ENCODE measurements around the gene ILDR1. TPM values are rescaled to one million over a fixed set of nuclear protein-coding genes. Genes with fewer than 3 reads are reported as not detected.
A peak's percentile ranks its signal among the peaks of the same experiment; 100 is the strongest.

ILDR1 gene
- total and polyA plus RNA-seq, 8 donors: 2.2 to 8.2 (median 5.2) TPM

GRCh38 chr3:121975702-121976302 is 46.2 kb downstream of the ILDR1 start:
- intact Hi-C loops (cut with DNase I): no loop called here
- Histone ChIP-seq H3K4me3 (no peak overlapping the region), H3K9me3 (no peaks in the 10 kb centered on the region), H3K27ac (peak overlapping the region in 2 of 4 donors; percentile 32 to 53), H3K4me1 (peaks cover 14 to 37% (median 29%) of the 10 kb centered on the region in 3 donors), H3K27me3 (no peaks in the 10 kb centered on the region), H3K36me3 (no peaks in the 10 kb centered on the region)
- DNase-seq: no peak
- FAIRE-seq: no peak
- TF ChIP-seq, protein P1, sequence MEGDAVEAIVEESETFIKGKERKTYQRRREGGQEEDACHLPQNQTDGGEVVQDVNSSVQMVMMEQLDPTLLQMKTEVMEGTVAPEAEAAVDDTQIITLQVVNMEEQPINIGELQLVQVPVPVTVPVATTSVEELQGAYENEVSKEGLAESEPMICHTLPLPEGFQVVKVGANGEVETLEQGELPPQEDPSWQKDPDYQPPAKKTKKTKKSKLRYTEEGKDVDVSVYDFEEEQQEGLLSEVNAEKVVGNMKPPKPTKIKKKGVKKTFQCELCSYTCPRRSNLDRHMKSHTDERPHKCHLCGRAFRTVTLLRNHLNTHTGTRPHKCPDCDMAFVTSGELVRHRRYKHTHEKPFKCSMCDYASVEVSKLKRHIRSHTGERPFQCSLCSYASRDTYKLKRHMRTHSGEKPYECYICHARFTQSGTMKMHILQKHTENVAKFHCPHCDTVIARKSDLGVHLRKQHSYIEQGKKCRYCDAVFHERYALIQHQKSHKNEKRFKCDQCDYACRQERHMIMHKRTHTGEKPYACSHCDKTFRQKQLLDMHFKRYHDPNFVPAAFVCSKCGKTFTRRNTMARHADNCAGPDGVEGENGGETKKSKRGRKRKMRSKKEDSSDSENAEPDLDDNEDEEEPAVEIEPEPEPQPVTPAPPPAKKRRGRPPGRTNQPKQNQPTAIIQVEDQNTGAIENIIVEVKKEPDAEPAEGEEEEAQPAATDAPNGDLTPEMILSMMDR (IDR thresholded peaks at IDR 0.05): no peak
- ATAC-seq: peak; percentile 79 to 86 (median 82)
- WGBS, 2 donors: 24 to 31% methylated on average over 1 of the region's 1 CpG

DNA sequence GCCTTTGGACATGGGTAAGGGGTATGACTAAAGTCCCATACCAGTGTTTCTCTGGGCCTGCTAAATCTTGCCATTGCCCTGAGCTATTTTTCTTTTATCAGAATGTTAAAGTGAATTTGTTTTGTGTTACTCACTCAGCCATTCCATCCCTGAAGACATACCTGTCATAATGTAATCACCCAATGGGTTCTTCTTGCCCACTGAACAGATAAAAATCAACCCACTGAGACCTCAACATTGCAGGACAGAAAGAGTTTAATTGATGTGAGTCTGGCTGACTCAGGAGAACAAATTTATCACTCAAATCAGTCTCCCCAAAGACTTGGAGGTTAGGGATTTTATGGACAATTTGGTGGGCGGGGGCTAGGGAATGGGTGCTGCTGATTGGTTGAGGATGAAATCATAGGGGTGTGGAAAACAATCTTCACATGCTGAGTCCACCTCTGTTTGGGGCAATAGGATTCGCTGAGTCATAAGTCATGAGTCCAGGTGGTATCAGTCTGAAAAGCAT is 47.4 kb downstream of the ILDR1 start:
- WGBS, 2 donors: 95 to 99% methylated on average over 2 of the region's 2 CpGs
- Histone ChIP-seq H3K36me3 (no peaks in the 10 kb centered on the region), H3K4me3 (no peak overlapping the region), H3K27me3 (no peaks in the 10 kb centered on the region), H3K27ac (peak overlapping the region in 2 of 4 donors; percentile 32 to 53), H3K4me1 (peaks cover 8 to 30% (median 29%) of the 10 kb centered on the region in 3 donors), H3K9me3 (no peaks in the 10 kb centered on the region)
- TF ChIP-seq, protein P1 (IDR thresholded peaks at IDR 0.05): no peak
- intact Hi-C loops (cut with DNase I): no loop called here
- ATAC-seq: no peak
- FAIRE-seq: no peak
- no peak for DNase-seq

DNA sequence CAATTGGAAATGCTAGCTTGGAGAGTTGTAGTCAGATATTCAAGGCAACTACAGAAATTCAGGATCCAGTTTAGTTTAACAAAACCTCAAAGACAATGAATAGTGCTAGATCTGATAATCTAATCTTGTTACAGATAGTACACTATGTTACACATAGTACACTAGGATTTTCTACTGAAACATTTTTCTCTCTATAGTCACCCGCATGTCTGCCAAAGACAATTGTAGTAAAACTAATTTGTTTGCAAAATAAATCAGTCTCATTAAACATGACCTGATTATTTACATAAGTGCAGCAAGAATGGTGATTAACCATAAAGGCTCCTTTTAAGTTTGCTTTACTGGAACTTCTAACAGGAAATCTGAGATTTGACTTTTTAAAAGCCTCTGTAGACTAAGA is 52.0 kb downstream of the ILDR1 start:
- DNase-seq (no peak), FAIRE-seq (no peak), ATAC-seq (peak in 1 of 4 donors; percentile 44)
- TF ChIP-seq, protein P1 (IDR thresholded peaks at IDR 0.05): no peak
- H3K4me1 ChIP-seq: peaks cover 0 to 13% (median 8%) of the 10 kb centered on the region in 3 donors
- no peaks in the 10 kb centered on the region for H3K9me3 ChIP-seq
- intact Hi-C loops (cut with DNase I): no loop called here
- no peak overlapping the region for H3K4me3 ChIP-seq
- H3K36me3 ChIP-seq: no peaks in the 10 kb centered on the region
- no peaks in the 10 kb centered on the region for H3K27me3 ChIP-seq
- H3K27ac ChIP-seq: no peak overlapping the region
- 34 to 52% methylated on average over 1 of the region's 1 CpG for WGBS, 2 donors

DNA sequence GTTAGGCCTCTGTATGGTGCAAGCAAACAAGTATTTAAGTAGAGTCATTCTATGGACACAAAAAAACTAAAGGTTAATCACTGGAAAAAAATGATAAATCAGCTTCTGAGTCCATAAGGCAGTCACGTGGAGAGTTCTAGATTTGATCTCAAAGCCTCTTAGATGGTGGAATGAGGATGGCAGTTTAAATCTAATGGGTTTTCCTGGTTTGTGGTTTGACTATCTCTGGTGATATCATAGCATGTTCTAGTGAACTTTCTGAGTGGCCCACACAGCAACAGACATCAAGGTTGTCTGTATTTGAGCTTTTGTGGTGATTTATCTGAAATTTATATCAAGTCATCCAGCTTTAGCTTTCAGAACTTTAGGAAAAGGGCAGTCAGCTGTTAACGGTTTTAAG is 52.4 kb downstream of the ILDR1 start:
- TF ChIP-seq, protein P1 (IDR thresholded peaks at IDR 0.05): no peak
- 87 to 92% methylated on average over 2 of the region's 2 CpGs for WGBS, 2 donors
- intact Hi-C loops (cut with DNase I): no loop called here
- ATAC-seq (no peak), DNase-seq (no peak), FAIRE-seq (no peak)
- H3K9me3 ChIP-seq: no peaks in the 10 kb centered on the region
- peaks cover 0 to 13% (median 4%) of the 10 kb centered on the region in 3 donors for H3K4me1 ChIP-seq
- no peaks in the 10 kb centered on the region for H3K36me3 ChIP-seq
- H3K4me3 ChIP-seq: no peak overlapping the region
- H3K27ac ChIP-seq: no peak overlapping the region
- no peaks in the 10 kb centered on the region for H3K27me3 ChIP-seq

- intact Hi-C loops (cut with DNase I): no loop called here
- FAIRE-seq (no peak), DNase-seq (no peak), ATAC-seq (no peak)
- Histone ChIP-seq H3K27me3 (no peaks in the 10 kb centered on the region), H3K4me3 (no peak overlapping the region), H3K4me1 (no peaks in the 10 kb centered on the region), H3K27ac (no peak overlapping the region), H3K36me3 (no peaks in the 10 kb centered on the region), H3K9me3 (no peaks in the 10 kb centered on the region)
- TF ChIP-seq, protein P1 (IDR thresholded peaks at IDR 0.05): no peak
- 87 to 94% methylated on average over 1 of the region's 1 CpG for WGBS, 2 donors
Observed at GRCh38 chr3:121963608-121964007, 58.4 kb downstream of the ILDR1 start.
